Measurements from ENCODE around the gene CHI3L2. TPM values are rescaled to one million over a fixed set of nuclear protein-coding genes. Genes with fewer than 3 reads are reported as not detected.

Gene CHI3L2
- total and polyA plus RNA-seq, 10 of the 15 experiments (the other 5 are each of a cell fraction or from before 2014, with no cell fraction given), result 37.1 to 508 (median 98.3) TPM

DNA sequence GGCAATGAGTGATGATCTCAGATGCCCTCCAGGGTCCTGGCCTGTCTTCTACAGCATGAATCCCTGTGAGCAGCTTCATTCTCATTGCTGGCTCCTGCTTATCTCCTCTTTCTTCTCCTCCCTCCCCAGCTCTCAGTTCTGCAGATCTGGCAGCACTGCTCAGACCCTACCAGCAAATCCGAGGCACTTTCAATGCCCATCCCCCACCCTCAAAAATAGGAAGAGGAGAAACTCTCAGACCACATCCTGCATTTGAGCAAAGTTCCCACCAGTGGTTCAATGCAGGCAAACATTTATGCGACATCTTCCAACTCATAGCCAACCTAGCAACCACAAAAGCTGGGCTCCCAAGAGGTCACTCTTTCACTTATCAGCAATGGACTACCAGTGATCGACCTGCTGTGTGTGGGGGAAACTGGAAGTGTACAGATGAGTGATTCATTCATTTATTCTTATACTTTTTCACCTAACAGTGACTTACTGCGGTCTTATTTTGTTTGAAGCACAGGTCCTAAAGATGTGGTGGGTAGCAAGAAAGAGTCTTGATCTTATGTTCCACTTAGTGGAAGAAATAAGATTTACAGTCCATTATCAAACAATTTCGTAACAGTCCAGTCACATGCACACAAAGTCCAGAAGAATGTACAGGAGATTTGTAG, 5.8 kb upstream of the CHI3L2 start (continued):
- TF ChIP-seq ETV6 (conservative IDR thresholded peaks at IDR 0.05 in 1 of 2, IDR thresholded peaks at IDR 0.05 in 1 of 2; ENCODE audit: borderline replicate concordance in 1 of 2, low read depth in 1 of 2), result peak in 1 of 2 experiments; percentile 96; a peak in 2 of 4 replicates
- peak; percentile 97 for TF ChIP-seq BCL11A (IDR thresholded peaks at IDR 0.05; ENCODE audit: low read depth, low read length)
- TF ChIP-seq SP1 (IDR thresholded peaks at IDR 0.05; ENCODE audit: low read depth, low read length), result peak; percentile 84
- peak; percentile 85 to 98 for TF ChIP-seq EP300 (IDR thresholded peaks at IDR 0.05; ENCODE audit: borderline replicate concordance in 1 of 2, control insufficient read depth in 1 of 2, low read depth in 2 of 2, low read length in 2 of 2)
- TF ChIP-seq, protein P1, sequence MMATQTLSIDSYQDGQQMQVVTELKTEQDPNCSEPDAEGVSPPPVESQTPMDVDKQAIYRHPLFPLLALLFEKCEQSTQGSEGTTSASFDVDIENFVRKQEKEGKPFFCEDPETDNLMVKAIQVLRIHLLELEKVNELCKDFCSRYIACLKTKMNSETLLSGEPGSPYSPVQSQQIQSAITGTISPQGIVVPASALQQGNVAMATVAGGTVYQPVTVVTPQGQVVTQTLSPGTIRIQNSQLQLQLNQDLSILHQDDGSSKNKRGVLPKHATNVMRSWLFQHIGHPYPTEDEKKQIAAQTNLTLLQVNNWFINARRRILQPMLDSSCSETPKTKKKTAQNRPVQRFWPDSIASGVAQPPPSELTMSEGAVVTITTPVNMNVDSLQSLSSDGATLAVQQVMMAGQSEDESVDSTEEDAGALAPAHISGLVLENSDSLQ (IDR thresholded peaks at IDR 0.05), result peak; percentile 62; the same call in 1 of the 2 replicates
- TF ChIP-seq RUNX3 (IDR thresholded peaks at IDR 0.05; ENCODE audit: low read length), result no peak
- peak; percentile 95 for TF ChIP-seq IRF4 (IDR thresholded peaks at IDR 0.05; ENCODE audit: low read depth, low read length)
- TF ChIP-seq BACH1 (IDR thresholded peaks at IDR 0.05; ENCODE audit: borderline replicate concordance), result no peak
- TF ChIP-seq, protein P2, sequence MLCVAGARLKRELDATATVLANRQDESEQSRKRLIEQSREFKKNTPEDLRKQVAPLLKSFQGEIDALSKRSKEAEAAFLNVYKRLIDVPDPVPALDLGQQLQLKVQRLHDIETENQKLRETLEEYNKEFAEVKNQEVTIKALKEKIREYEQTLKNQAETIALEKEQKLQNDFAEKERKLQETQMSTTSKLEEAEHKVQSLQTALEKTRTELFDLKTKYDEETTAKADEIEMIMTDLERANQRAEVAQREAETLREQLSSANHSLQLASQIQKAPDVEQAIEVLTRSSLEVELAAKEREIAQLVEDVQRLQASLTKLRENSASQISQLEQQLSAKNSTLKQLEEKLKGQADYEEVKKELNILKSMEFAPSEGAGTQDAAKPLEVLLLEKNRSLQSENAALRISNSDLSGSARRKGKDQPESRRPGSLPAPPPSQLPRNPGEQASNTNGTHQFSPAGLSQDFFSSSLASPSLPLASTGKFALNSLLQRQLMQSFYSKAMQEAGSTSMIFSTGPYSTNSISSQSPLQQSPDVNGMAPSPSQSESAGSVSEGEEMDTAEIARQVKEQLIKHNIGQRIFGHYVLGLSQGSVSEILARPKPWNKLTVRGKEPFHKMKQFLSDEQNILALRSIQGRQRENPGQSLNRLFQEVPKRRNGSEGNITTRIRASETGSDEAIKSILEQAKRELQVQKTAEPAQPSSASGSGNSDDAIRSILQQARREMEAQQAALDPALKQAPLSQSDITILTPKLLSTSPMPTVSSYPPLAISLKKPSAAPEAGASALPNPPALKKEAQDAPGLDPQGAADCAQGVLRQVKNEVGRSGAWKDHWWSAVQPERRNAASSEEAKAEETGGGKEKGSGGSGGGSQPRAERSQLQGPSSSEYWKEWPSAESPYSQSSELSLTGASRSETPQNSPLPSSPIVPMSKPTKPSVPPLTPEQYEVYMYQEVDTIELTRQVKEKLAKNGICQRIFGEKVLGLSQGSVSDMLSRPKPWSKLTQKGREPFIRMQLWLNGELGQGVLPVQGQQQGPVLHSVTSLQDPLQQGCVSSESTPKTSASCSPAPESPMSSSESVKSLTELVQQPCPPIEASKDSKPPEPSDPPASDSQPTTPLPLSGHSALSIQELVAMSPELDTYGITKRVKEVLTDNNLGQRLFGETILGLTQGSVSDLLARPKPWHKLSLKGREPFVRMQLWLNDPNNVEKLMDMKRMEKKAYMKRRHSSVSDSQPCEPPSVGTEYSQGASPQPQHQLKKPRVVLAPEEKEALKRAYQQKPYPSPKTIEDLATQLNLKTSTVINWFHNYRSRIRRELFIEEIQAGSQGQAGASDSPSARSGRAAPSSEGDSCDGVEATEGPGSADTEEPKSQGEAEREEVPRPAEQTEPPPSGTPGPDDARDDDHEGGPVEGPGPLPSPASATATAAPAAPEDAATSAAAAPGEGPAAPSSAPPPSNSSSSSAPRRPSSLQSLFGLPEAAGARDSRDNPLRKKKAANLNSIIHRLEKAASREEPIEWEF (IDR thresholded peaks at IDR 0.05; ENCODE audit: insufficient replicate concordance, low read depth, low read length), result peak; percentile 100
- TF ChIP-seq RAD21 (IDR thresholded peaks at IDR 0.05; ENCODE audit: insufficient read depth, low read depth, low read length), result peak; percentile 66
- peak; percentile 97 for TF ChIP-seq TCF12 (IDR thresholded peaks at IDR 0.05; ENCODE audit: low read depth, low read length)
- TF ChIP-seq TAF1 (IDR thresholded peaks at IDR 0.05; ENCODE audit: borderline replicate concordance, low read depth, low read length), result peak; percentile 70; the same call in 1 of the 2 replicates
- peak; percentile 86 for TF ChIP-seq CREM (IDR thresholded peaks at IDR 0.05; ENCODE audit: low read depth)
- peak; percentile 15 for TF ChIP-seq SIX5 (IDR thresholded peaks at IDR 0.05; ENCODE audit: low read depth, low read length, severe bottlenecking)
- TF ChIP-seq MEF2A (IDR thresholded peaks at IDR 0.05; ENCODE audit: insufficient read depth, low read depth, low read length), result peak; percentile 95
- peak; percentile 46 for TF ChIP-seq KLF5 (IDR thresholded peaks at IDR 0.05; ENCODE audit: partially characterized antibody)
- peak; percentile 95; the same call in 2 of the 3 replicates for TF ChIP-seq POU2F2 (IDR thresholded peaks at IDR 0.05; ENCODE audit: borderline replicate concordance, low read depth, low read length)
- 0 out of 2 replicates have a peak, but pooled peaks have one; percentile 14 for TF ChIP-seq NFYB (IDR thresholded peaks at IDR 0.05; ENCODE audit: insufficient read depth, low read depth, low read length)
- 0 out of 4 replicates have a peak, but pooled peaks of 1 of the 2 experiments have one; percentile 26 for TF ChIP-seq SRF (IDR thresholded peaks at IDR 0.05; ENCODE audit: low read depth in 2 of 2, low read length in 2 of 2)
- no peak for TF ChIP-seq DPF2 (IDR thresholded peaks at IDR 0.05)
- TF ChIP-seq POLR2AphosphoS5 (IDR thresholded peaks at IDR 0.05; ENCODE audit: low read length), result peak; percentile 64
- TF ChIP-seq ZBED1 (IDR thresholded peaks at IDR 0.05; ENCODE audit: borderline replicate concordance), result peak; percentile 99
- TF ChIP-seq ATF7 (IDR thresholded peaks at IDR 0.05; ENCODE audit: low read depth), result peak; percentile 94
- TF ChIP-seq TBL1XR1 (IDR thresholded peaks at IDR 0.05; ENCODE audit: low read depth, low read length), result peak; percentile 98
- no peak for TF ChIP-seq CHD4 (IDR thresholded peaks at IDR 0.05)

Data from GM12878 (cell line).